GM23338 (cell line): ENCODE data around the gene TRIM52. TPM values are rescaled to one million over a fixed set of nuclear protein-coding genes. Genes with fewer than 3 reads are reported as not detected.
"Not testable (repeated sequence)": the region's sequence is repeated elsewhere in the genome, so short reads cannot be mapped to it uniquely, and the experiment has no call there.

Experiments used
- ATAC-seq: fragments of 200-7000 bp; cut with Tn5 transposase; 3 replicates; pipeline ENCODE4 v1.9.1; 2020
- DNase-seq: peaks from one replicate; pipeline ENCODE4 v3.0.0-alpha.2; 2015; ENCODE audit warnings: low spot score
- H2AFZ ChIP-seq: fragments of 200-600 bp; sonication (generic); 2 replicates; pipeline ENCODE4 v1.8.0; 2016; ENCODE audit warnings: antibody characterized with exemption, mild to moderate bottlenecking, moderate library complexity
- H3F3A ChIP-seq: fragments of 200-600 bp; sonication (generic); replicated peaks from 2 replicates; pipeline ENCODE4 v1.8.0; 2017; ENCODE audit warnings: antibody characterized with exemption, mixed run types, low read depth
- H3K27ac ChIP-seq: fragments of 200-600 bp; sonication (generic); 2 replicates; pipeline ENCODE4 v1.6.1; 2016; ENCODE audit warnings: low read depth
- H3K27me3 ChIP-seq: fragments of 200-600 bp; sonication (generic); 2 replicates; pipeline ENCODE4 v1.8.0; 2016; ENCODE audit warnings: mild to moderate bottlenecking, mixed run types, moderate library complexity; ENCODE audit not compliant: insufficient read depth
- H3K36me3 ChIP-seq: fragments of 200-600 bp; sonication (generic); 2 replicates; pipeline ENCODE4 v1.8.0; 2016; ENCODE audit warnings: mild to moderate bottlenecking; ENCODE audit not compliant: insufficient read depth
- H3K4me1 ChIP-seq: fragments of 200-600 bp; sonication (generic); 2 replicates; pipeline ENCODE4 v1.8.0; 2016; ENCODE audit warnings: mild to moderate bottlenecking, moderate library complexity; ENCODE audit not compliant: insufficient read depth
- H3K4me2 ChIP-seq: fragments of 200-600 bp; sonication (generic); 2 replicates; pipeline ENCODE4 v1.7.1; 2017; ENCODE audit warnings: mixed run types
- H3K4me3 ChIP-seq: fragments of 200-600 bp; sonication (generic); 2 replicates; pipeline ENCODE4 v1.6.1; 2016; ENCODE audit warnings: mixed run types
- H3K79me2 ChIP-seq: fragments of 200-600 bp; sonication (generic); replicated peaks from 2 replicates; pipeline ENCODE4 v1.8.0; 2017; ENCODE audit warnings: mild to moderate bottlenecking; ENCODE audit not compliant: insufficient read depth
- H3K9me2 ChIP-seq: fragments of 200-600 bp; sonication (generic); 2 replicates; pipeline ENCODE4 v1.8.0; 2017; ENCODE audit not compliant: insufficient read depth
- H4K20me1 ChIP-seq: fragments of 200-600 bp; sonication (generic); replicated peaks from 2 replicates; pipeline ENCODE4 v1.8.0; 2017; ENCODE audit warnings: mild to moderate bottlenecking; ENCODE audit not compliant: insufficient read depth
- H3K27ac Mint-ChIP-seq: 2 replicates; pipeline ENCODE4 v1.8.0; 2020; ENCODE audit warnings: inconsistent platforms, mild to moderate bottlenecking, moderate library complexity, mixed read lengths
- H3K27me3 Mint-ChIP-seq: 3 replicates; pipeline ENCODE4 v1.8.0; 2022; ENCODE audit warnings: low read depth, mild to moderate bottlenecking, moderate library complexity, mixed read lengths, inconsistent platforms; ENCODE audit not compliant: insufficient read depth, poor library complexity
- H3K36me3 Mint-ChIP-seq: 3 replicates; pipeline ENCODE4 v1.8.0; 2021; ENCODE audit warnings: low read depth, mild to moderate bottlenecking, inconsistent platforms, moderate library complexity, mixed read lengths
- H3K4me1 Mint-ChIP-seq: 3 replicates; pipeline ENCODE4 v1.8.0; 2020; ENCODE audit warnings: mild to moderate bottlenecking, inconsistent platforms, mixed read lengths
- H3K4me3 Mint-ChIP-seq: 3 replicates; pipeline ENCODE4 v1.8.0; 2021; ENCODE audit warnings: moderate library complexity, mild to moderate bottlenecking, inconsistent platforms, mixed read lengths
- H3K9me3 Mint-ChIP-seq: 3 replicates; pipeline ENCODE4 v1.8.0; 2020; ENCODE audit warnings: moderate library complexity, mild to moderate bottlenecking, inconsistent platforms, mixed read lengths
- polyA plus RNA-seq: library from polyadenylated mRNA; unstranded; fragments of >200 nt; fragmentation: Nextera tagmentation; extraction: Ambion mirVana; gene quantifications from 2 replicates; pipeline ENCODE4 v1.2.1, GENCODE V29; 2016
- total RNA-seq: library from RNA; depleted of rRNA; stranded (reverse); fragments of >200 nt; shearing (Covaris generic); gene quantifications from 2 replicates; pipeline ENCODE4 v1.2.3, GENCODE V29; 2014
- TF ChIP-seq, protein P1 (sequence below), 2 experiments: fragments of 200-600 bp in 1 of 2; sonication (generic) in 1 of 2; conservative IDR thresholded peaks; 2 replicates each; pipeline versions ENCODE4 v1.5.1 to v1.6.1; 2016 to 2017; ENCODE audit warnings: antibody characterized with exemption in 2 of 2, low read depth in 2 of 2, mild to moderate bottlenecking in 2 of 2, moderate library complexity in 1 of 2

Gene TRIM52
- total and polyA plus RNA-seq, 2 experiments from 2014 or later: 6.2 to 8.1 TPM

DNA sequence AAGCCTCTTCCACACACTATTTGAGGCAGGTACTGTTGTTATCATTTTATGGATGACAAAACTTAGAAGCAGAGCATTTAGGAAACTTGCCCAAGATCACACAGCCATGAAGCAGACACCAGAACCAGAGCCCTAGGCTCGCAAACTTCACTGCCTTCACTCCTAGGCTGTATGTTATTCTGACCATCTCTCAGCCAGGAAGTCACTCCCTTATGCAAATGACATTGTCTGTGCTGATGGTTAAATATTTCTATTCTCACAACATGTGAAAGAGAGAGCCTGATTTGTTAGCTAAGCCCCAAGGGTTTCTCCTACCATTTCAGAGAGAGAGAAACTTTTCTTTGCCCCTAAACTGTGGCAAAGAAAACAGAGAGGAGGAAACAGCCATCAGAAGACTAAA is 26.4 kb upstream of the TRIM52 start:
- H3K9me2 ChIP-seq, ATAC-seq, H3K27ac ChIP-seq, H3K4me2 ChIP-seq, DNase-seq, H3K4me3 Mint-ChIP-seq, H3K27ac Mint-ChIP-seq, H3K9me3 Mint-ChIP-seq, H3K27me3 Mint-ChIP-seq, H3F3A ChIP-seq, H3K4me1 Mint-ChIP-seq, H3K4me1 ChIP-seq, H2AFZ ChIP-seq, H3K36me3 ChIP-seq, H3K27me3 ChIP-seq, H3K4me3 ChIP-seq: not testable (repeated sequence)
- Histone ChIP-seq H4K20me1 (peaks cover 15% of the 10 kb centered on the region; the same call in 1 of the 2 replicates), H3K79me2 (peaks cover 30% of the 10 kb centered on the region)
- H3K36me3 Mint-ChIP-seq: peaks cover 32% of the 10 kb centered on the region

DNA sequence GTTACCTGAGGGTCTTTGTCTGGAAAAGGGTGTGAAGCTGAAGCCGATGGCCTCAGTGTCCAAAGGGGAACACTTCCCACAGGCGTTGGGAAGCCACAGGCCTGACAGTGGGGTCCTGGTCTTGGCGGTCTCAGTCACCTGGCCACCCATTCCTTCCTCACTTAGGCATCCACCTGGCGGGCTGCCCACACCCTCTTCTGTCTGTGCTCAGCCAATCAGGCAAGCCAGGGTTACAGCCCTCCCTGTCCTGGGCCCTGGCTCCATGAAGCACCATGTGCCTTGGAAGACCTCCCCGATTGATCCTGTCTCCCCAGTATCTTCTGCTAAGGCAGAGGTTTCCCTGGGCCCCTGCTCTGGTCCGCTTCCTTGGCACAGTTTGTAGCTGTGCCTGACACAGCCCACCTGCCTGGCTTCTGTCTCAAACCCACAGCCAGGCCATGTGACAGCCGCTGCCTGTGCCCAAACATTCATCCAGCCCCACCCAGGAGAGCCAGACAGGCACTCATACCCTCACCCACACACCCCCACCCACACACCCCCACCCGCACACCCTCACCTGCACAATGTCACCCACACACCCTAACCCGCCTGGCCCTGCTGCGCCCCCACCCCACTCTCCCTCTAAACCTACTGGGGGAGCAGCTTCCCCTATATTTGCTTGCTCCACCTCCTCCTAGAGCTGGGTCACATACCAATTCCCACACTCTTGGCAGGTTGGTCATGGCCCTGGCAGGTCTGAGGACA is 25.2 kb upstream of the TRIM52 start:
- not testable (repeated sequence) for H3K27ac Mint-ChIP-seq
- peaks cover 15% of the 10 kb centered on the region; the same call in 1 of the 2 replicates for H4K20me1 ChIP-seq

DNA sequence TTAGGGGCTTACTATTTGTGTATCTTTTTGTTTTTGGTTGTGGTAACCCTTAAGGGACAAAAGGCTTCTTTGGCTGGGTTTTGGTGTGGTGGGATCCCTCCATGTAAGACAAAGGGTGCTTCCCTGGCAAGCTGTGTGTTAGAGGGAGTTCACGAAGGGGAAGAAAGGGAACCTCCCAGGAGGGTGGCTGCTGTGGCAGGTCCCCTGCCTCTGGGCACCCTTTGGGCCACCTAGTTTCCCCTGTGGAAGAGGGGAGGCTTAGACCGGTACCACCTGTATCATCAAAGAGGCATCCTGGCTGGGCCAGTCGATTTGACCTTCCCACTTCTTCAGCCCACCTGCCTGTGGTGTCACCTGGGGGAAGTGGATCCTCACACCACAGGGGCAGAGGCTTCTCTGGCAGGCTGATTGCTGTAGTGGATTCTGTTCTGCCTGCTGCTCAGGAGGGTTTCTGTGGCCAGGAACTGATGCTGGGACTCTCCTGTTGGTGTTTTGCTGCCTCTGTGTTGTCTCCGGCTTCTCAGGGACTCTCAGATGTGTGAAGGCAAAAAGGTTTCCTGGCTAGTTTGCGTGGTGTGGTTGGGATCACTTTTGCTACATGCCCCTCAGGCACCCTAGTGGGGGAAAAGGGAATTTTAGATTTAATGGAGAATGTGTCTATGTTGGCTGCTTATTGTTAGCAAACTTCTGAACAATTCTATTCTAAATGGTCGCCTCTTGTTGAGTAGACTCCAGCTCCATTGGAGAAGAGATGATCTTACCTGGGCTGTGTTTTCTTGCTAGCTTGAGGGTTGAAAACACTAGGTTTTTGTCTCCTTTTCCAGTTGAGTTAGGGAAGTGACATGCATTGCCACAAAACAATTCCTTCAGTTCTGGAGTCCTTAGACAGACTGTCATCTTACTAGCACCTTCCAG is 23.2 kb upstream of the TRIM52 start:
- H3K4me3 ChIP-seq, H3K9me3 Mint-ChIP-seq, H3K36me3 ChIP-seq, H3K27me3 Mint-ChIP-seq, H3F3A ChIP-seq, H3K4me2 ChIP-seq, H3K27ac ChIP-seq, H2AFZ ChIP-seq, H3K4me1 ChIP-seq, H3K27me3 ChIP-seq, DNase-seq, H3K9me2 ChIP-seq, H3K4me1 Mint-ChIP-seq, H3K27ac Mint-ChIP-seq, ATAC-seq: not testable (repeated sequence)
- TF ChIP-seq, protein P1, sequence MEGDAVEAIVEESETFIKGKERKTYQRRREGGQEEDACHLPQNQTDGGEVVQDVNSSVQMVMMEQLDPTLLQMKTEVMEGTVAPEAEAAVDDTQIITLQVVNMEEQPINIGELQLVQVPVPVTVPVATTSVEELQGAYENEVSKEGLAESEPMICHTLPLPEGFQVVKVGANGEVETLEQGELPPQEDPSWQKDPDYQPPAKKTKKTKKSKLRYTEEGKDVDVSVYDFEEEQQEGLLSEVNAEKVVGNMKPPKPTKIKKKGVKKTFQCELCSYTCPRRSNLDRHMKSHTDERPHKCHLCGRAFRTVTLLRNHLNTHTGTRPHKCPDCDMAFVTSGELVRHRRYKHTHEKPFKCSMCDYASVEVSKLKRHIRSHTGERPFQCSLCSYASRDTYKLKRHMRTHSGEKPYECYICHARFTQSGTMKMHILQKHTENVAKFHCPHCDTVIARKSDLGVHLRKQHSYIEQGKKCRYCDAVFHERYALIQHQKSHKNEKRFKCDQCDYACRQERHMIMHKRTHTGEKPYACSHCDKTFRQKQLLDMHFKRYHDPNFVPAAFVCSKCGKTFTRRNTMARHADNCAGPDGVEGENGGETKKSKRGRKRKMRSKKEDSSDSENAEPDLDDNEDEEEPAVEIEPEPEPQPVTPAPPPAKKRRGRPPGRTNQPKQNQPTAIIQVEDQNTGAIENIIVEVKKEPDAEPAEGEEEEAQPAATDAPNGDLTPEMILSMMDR (conservative IDR thresholded peaks at IDR 0.05; ENCODE audit: low read depth in 2 of 2): peak in 1 of 2 experiments; percentile 27; a peak in 1 of 4 replicates
- peaks cover 29% of the 10 kb centered on the region for H3K36me3 Mint-ChIP-seq
- Histone ChIP-seq H3K79me2 (peaks cover 38% of the 10 kb centered on the region), H4K20me1 (peaks cover 15% of the 10 kb centered on the region; the same call in 1 of the 2 replicates)
- H3K4me3 Mint-ChIP-seq: peak overlapping the region; percentile 32; the same call in 1 of the 3 replicates

More for the DNA sequence above, 25.2 kb upstream of the TRIM52 start:
- not testable (repeated sequence) for H3K27ac ChIP-seq, H3K27me3 ChIP-seq, H3K4me1 Mint-ChIP-seq, H2AFZ ChIP-seq, H3K4me1 ChIP-seq, H3K4me2 ChIP-seq, H3K9me3 Mint-ChIP-seq, H3F3A ChIP-seq, H3K27me3 Mint-ChIP-seq, H3K4me3 ChIP-seq, H3K9me2 ChIP-seq, H3K36me3 ChIP-seq, H3K4me3 Mint-ChIP-seq, ATAC-seq, DNase-seq
- H3K36me3 Mint-ChIP-seq: peaks cover 29% of the 10 kb centered on the region
- H3K79me2 ChIP-seq: peaks cover 35% of the 10 kb centered on the region
